Measurements from ENCODE around the gene P2RY12.

Gene P2RY12

DNA sequence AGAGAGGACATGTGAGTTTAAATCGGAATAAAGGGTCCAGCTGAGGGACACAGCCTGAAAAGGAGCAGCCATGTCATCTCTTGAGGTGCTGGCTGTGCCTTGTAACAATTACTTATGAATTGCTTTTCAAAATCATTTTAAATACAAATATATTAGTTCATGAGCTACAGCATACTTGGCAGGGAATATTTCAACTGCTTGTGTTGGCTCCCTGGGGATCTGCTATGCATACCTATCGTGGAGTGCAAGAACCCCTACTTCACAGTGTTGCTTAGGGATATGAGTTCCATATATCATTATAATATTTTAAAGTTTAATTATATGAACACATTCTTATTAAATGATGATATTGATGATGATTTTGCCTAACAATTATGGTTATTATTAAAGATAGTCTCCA is 87.1 kb downstream of the P2RY12 start:
- no peak for TF ChIP-seq ZNF274 (IDR thresholded peaks at IDR 0.05; ENCODE audit: low read depth, low read length)

DNA sequence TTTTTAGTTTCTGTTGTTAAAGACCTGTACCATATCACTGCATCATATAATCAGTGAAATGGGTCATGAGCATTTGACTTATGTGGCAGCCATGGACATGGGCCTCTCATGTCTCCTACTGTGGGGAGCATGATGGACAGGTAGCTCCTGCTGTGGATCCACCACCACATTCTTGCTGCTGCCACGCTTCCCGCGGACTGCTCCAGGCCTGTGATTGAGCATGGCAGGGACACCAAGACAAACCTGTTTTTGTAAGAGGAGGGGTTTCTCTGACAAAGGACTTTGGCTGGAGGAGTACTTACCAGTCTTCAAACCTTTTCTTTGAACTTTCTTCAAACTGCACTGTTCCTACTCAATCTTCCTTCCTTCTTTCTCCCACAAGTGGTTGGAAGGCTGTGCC is 88.3 kb downstream of the P2RY12 start:
- no peak for TF ChIP-seq ZNF274 (IDR thresholded peaks at IDR 0.05; ENCODE audit: low read depth, low read length)
- H3K4me3 ChIP-seq (ENCODE audit: low read length), result no peak overlapping the region

More for the DNA sequence above, 87.1 kb downstream of the P2RY12 start:
- H3K4me3 ChIP-seq (ENCODE audit: low read length), result no peak overlapping the region

DNA sequence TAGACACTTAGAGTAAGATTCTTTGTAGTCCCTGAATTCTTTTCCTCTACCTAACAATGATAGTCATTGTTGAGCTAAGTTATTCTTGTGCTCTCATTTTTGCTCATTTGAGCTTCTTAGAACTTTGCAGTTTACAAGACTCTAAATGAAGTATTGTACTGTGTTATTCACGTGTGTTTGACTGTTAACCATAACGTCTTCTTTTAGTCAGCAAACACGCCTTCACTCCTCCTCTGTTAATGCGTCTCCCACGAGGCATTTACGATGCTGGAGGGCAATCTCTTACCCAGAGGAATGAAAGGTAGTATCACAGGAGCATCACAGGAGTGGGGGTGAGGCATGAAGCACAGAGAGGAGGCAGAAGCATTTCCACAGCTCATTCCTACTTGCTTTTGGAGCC is 91.4 kb downstream of the P2RY12 start:
- TF ChIP-seq ZNF274 (IDR thresholded peaks at IDR 0.05; ENCODE audit: low read depth, low read length), result no peak
- H3K4me3 ChIP-seq (ENCODE audit: low read length), result no peak overlapping the region

DNA sequence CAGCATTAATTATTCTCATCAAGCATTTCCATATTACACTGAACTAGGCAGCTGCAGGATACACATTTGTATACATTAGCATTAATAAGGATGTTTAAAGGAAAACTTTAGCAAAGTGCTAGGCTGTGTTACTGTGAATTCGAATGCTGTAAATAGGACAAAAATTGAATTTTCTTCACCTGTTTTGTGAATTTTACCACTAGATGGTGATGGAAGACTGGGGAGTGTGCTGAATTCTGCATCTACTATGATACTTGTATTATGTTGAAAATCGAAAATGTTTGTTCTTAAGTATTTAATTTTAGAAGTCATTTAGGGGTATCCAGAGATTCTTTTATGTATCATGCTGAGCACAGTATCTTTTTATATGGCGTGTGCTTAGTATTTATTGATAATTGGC is 93.9 kb downstream of the P2RY12 start:
- no peak for TF ChIP-seq ZNF274 (IDR thresholded peaks at IDR 0.05; ENCODE audit: low read depth, low read length)

DNA sequence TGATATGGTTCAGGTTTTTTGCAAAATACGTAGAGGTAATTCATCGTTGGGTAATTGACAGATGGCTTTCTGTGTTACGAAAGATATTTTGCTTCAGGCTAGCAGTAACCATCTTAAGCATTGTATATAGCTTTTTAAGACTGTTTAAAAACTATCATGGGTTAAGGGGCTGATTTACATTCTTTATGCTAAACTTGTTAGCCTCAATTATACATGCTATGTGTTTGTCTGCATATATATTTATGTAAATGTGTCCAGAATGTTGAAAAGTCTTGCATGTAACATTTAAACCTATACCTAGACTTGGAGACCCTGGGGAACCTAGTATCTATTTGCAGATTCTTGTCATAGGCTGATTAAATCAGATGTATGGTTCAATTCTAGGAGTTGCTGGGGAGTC is 95.1 kb downstream of the P2RY12 start:
- TF ChIP-seq ZNF274 (IDR thresholded peaks at IDR 0.05; ENCODE audit: low read depth, low read length), result no peak
- H3K4me3 ChIP-seq (ENCODE audit: low read length), result no peak overlapping the region

More for the DNA sequence above, 93.9 kb downstream of the P2RY12 start:
- no peak overlapping the region for H3K4me3 ChIP-seq (ENCODE audit: low read length)

All from GM08714 (cell line).